AML-193 (cell line): Measurements from ENCODE around the gene VSIG2.

Experiments used
- DNase-seq, 2 experiments: peaks; one replicate each; lab custom pipeline; 2025; lab: John Stamatoyannopoulos, UW

Gene VSIG2

DNA sequence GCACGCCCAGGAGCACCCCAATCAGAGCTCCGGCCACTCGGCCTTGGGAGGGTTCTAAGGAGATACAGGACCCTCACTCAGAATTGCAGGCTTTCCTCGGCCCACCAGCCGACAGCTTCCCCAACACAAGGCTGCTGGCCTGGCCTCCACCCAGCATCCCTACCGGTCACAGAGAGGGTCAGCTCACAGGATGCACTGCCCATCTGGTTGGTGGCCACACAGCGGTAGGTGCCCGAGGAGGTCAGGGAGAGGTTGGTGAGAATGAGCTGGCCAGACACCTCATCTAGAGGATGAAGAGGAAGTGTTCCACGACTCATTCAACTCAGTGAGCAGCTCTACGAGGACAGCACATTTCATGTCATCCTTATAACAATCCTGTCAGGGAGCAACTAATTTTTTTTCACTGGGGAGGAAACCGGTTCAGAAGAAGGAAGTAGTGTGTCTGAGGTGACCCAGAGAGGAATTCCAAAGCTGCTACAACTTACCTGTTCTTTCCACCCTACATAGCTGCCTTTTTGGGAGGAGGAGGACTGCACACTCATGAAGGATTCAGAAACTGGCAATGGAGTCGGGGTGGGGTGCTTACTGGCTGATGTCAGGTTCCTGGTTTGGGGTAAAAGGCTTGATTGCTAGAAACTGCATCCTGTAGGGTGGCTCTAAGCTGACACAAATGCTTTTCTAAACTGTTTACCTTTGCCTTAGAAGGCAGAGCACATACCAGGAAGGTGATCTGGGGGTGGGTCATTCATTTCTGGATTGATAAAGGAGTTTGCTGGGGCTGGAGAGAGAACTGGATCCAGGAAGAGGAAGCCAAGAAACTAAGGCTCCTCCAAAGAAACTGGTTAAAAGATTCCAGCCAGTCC lies 3.3 kb downstream of the VSIG2 start:
- DNase-seq, result no peak

GRCh38 chr11:124748100-124748418 lies 4.0 kb downstream of the VSIG2 start:
- DNase-seq, result no peak

DNA sequence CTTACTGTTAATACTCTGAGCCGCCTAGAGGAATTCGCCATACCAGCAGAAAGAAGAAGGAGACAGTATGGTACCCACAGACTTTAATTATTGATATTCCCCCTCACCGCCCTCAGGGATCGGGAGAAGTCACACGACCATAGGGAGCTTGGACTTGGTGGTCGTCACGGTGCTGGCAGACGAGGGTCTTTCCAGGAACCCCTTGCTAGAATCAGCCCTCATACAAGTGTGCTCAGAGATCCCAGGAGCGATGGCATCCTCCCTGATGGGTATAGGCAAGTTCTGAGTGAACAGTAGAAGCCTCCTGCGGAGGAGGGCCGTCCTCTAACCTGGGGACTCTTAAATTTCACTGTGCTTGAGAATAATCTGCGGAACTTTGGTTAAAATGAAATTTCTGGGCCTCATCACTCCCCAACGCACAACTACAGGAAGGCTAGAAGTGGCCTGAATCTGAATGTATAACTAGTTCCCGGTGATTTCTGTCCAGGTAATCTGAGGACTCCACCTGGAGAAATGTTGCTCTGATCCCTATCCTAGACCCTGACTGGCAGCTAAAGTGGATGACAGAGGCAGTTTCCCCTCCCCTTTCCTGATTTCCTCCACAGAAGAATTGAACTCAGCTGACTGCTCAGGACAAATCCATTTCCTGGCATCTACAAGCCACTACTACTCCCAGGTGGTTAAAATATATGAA lies 4.5 kb downstream of the VSIG2 start:
- DNase-seq, result no peak

DNA sequence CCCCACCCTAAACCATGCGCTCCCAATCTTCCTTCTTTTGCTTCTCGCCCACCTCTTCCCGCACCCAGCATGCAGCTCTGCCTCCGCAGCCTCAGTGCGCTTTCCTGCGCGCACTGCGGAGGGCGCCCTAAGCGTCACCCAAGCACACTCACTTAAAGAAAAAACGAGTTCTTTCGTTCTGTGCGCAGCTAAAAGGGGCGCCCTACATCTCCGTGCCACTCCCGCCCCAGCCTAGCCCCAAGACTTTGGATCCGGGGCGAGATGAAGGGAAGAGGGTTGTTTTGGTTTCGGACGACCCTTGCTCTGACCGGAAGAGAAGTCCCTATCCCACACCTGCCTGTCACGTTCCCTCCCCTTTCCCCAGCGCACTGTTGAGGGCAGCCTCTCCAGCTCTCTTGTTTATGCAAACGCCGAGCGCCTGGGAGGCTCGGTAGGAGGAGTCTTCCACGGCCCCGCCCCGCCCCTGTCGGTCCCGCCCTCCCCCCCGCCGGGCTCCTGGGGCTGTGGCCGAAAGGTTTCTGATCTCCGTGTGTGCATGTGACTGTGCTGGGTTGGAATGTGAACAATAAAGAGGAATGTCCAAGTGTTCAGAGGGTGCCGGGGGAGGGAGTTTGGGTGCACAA lies 5.3 kb downstream of the VSIG2 start:
- DNase-seq, result peak; percentile 40 to 58

GRCh38 chr11:124745835-124746620 lies 6.0 kb downstream of the VSIG2 start:
- no peak for DNase-seq

DNA sequence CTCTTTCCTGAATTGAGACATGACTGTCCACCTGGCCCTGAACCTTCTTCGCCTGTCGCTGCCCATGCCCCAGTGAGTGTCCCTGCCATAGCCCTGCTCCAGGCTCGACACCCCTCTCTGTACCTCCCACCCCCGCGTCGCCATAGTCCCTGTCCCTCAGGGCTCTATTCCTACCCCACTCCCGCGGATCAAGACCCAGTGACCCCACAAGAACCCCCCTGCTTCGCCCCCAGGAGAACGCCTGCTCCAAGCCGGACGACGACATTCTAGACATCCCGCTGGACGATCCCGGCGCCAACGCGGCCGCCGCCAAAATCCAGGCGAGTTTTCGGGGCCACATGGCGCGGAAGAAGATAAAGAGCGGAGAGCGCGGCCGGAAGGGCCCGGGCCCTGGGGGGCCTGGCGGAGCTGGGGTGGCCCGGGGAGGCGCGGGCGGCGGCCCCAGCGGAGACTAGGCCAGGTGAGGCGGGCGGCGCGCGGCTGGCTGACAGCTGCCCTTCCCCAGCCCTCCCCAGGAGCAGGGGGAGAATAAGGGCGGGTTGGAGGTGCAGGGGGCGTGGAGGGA lies 6.7 kb downstream of the VSIG2 start:
- no peak for DNase-seq

GRCh38 chr11:124743050-124743449 lies 9.0 kb downstream of the VSIG2 start:
- no peak for DNase-seq

- no peak for DNase-seq
Measured at GRCh38 chr11:124742555-124742954, 9.5 kb downstream of the VSIG2 start.

DNA sequence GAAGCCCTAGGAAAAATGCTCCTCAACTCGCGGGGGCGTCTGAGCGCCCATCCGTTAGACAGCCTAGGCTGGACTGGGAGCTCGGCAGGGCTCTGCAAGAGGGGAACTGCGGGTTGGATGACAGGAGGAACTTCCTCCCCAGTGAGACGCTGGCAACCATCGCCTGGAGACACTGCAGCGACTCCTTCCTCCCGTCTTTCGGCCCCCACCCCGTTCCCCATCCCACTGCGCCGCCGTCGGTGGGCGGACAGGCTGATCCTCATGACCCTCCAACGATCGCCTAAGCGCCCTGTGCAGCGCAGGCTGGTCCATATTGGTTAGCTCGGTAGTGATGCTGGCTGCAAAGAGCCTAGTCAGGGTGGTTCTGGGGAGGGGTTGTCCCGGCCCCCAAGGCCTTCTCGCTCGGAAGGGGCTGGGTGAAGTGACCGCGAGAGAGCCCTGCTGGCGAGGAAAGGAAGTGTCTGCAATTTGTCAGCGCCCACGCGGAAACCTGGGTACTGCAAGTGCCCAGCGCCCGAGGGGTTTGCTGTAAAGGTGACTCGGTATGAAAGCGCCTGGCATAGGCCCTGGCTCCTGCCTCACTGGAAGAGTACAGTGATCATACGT lies 11.7 kb downstream of the VSIG2 start:
- peak; percentile 31 to 33 for DNase-seq

GRCh38 chr11:124739479-124740276 lies 12.4 kb downstream of the VSIG2 start, which contains the start of gene NRGN:
Gene NRGN (plus strand): TSS chr11:124739942. CDS start chr11:124740085, 143 bp downstream.
- peak; percentile 31 for DNase-seq

GRCh38 chr11:124738713-124739478 lies 13.2 kb downstream of the VSIG2 start:
- DNase-seq, result no peak

DNA sequence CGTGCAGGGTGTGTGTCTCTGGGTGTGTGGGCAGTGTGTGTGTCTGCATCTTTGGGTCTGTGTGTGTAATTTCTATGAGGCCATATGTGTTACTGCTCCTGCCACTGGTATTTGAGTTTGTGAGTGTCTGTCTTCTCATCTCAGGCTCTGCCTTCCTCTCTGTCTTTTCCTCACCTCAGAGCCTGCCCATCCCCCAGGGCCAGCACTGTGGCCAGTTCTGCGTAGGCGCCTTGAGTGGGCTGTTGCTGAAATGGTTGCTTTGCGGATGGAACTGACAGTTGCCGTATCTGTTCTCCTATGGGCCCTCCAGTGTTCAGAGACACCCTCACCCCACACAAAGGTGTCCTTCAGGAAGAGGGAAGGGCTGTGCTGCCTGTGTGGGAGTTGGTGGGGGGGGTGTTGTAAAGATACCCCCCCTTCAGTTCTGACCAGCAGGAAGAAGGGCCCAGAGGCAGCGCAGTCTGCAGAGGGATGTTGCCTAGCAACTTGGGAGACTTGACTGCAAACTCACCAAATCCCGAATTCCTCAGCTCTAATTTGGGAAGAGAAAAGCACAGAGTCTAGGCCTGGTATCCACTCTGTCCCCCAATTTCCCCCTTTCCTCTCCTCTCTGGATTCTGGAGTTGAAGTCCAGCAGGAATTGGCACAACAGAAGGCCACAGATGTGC lies 14.3 kb downstream of the VSIG2 start:
- no peak for DNase-seq

DNA sequence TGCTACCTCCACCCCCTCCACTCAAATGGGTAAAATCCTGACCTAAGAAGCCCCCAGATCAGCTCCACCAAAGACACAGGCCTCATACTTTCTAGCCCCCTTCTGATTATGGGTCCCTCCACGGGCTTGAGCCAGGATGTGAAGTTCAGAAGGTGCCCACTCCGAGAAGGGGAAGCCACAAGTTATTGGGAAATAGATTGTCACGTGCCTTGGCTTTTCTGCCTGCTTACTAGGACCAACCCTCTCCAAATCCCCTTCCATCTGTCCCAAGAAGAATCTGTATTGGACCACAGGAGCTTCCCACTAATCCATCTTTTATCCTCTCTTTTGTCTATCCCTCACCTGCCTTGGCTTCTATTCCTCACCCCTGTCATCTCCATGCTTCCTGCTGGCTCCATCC lies 15.3 kb downstream of the VSIG2 start:
- peak; percentile 54 to 71 for DNase-seq

DNA sequence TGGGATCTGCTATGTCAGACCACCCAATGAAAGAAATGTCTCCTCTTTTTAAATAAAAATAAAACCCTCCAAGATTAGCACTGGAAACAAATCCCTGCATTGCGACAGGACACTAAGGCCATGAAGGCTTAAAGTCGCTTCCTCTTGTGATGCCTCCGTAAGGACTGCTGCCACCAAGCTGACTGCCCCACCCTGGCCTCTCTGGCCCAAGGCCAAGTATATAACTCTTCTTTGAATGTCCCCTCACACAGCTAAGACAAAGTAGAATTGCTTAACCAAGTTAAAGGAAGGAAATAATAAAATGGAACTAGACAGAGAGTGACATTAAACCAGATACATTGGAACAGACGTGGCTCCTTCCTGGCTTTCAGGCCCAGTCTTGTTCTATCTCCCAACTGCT lies 19.8 kb downstream of the VSIG2 start:
- peak; percentile 52 to 53 for DNase-seq

- no peak for DNase-seq
Measured at GRCh38 chr11:124729571-124729970, 22.5 kb downstream of the VSIG2 start.

GRCh38 chr11:124728134-124728533 lies 23.9 kb downstream of the VSIG2 start:
- DNase-seq, result no peak

- no peak for DNase-seq
Measured at GRCh38 chr11:124727474-124727873, 24.6 kb downstream of the VSIG2 start.

GRCh38 chr11:124725719-124726105 lies 26.3 kb downstream of the VSIG2 start:
- DNase-seq, result peak; percentile 21 to 31
